Cortex of kidney (tissue), 1 donor: ENCODE results near the gene UCHL1.
"Not testable (repeated sequence)": the region's sequence is repeated elsewhere in the genome, so short reads cannot be mapped to it uniquely, and the experiment has no call there.

Source experiments
- DNase-seq: peaks from one replicate; lab custom pipeline; 2025; lab: John Stamatoyannopoulos, UW

The UCHL1 gene

DNA sequence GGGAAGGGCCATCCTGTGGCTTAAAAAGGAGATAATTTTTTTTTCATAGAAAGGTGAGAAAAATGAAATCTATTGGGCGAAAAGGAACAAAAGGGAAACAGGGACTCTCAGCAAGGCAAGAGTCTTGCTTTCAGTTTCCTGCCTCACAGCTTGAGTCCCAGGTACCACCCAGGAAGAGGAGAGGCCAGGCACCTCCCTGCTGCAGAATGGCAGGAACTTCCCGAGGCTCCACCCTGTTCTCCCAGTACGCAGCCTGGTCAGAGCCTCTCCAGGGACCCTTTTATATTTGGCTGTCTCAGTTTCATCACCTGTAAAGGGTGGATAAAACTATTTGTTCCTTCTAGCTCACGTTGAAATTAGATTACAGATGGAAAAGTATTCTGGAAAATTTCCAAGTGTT is 33.8 kb downstream of the UCHL1 start:
- DNase-seq, result no peak

DNA sequence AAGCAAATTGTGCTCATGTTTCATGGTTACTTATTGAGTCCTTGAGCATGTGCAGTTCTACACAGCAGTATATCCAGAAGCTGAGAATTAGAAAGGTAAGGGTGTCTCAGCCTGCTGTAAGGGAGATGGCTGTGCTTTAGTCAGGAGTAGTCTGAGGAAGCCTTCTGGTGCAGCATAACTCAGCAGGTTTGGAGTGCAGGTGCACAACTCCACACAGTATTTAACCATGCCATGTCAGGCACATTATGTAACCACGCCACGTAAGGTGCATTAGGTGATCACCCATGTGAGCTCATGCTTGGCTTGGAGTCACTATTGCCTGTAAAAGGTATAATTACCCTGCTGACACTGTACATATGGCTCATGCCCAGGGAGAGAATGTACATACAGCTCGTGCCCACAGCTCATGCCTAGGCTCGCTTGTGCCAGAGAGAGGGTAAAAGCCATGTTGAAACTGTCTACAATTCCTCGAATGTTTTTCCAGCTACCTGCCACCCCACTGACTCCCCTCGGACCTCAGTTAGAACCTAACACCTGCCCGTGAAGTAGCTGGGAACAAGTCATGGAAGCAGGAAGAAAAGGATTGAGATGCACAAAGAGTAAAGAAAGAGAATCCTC is 37.8 kb downstream of the UCHL1 start:
- DNase-seq, result no peak

- no peak for DNase-seq
These were observed 40.3 kb downstream of the UCHL1 start for GRCh38 chr4:41296995-41297394.

- no peak for DNase-seq
These were observed 41.1 kb downstream of the UCHL1 start for GRCh38 chr4:41297832-41298231.

DNA sequence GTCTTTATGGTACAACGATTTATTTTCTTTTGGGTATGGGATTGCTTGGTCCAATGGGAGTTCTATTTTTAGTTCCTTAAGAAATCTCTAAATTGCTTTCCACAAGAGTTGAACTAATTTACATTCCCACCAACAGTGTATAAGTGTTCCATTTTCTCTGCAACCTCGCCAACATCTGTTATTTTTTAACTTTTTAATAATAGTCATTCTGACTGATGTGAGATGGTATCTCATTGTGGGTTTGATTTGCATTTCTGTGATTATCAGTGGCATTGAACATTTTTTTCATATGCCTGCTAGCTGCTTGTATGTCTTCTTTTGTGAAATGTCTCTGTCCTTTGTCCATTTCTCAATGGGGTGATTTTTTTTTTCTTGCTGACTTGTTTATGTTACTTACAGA is 42.8 kb downstream of the UCHL1 start:
- DNase-seq, result no peak

DNA sequence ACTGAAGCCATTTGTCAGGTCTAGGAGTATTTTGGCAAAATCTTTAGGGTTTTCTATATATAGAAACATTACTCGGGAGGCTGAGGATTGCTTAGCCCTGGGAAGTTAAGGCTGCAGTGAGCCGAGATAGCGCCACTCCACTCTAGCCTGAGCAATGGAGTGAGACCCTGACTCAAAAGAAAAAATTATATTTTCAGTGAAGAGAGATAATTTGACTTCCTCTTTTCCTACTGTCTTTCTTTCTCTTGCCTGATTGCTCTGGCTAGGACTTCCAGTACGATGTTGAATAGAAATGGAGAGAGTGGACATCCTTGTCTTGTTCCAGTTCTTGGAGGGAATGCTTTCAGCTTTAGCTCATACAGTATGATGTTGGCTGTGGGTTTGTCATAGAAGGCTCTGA is 44.4 kb downstream of the UCHL1 start:
- no peak for DNase-seq

- no peak for DNase-seq
These were observed 46.8 kb downstream of the UCHL1 start for GRCh38 chr4:41303372-41304118.

DNA sequence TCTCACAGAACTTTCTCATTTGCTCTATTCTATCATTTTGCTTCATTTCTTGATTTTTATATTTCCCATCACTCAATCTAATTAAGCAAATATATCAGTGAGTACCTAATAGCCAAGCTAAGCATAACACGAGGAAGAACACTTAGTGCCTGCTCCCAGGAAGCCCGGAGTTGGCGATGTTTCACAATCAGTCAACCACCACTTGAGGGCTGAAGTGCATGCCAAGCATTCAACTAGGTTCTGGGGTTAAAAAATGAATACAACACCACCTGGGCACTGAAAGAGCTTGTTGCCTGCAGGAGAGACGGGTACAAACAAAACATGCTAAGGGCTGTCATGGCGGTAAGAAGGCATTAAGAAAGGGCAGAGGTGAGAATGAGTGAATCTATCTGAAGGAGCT is 47.5 kb downstream of the UCHL1 start:
- DNase-seq, result no peak

DNA sequence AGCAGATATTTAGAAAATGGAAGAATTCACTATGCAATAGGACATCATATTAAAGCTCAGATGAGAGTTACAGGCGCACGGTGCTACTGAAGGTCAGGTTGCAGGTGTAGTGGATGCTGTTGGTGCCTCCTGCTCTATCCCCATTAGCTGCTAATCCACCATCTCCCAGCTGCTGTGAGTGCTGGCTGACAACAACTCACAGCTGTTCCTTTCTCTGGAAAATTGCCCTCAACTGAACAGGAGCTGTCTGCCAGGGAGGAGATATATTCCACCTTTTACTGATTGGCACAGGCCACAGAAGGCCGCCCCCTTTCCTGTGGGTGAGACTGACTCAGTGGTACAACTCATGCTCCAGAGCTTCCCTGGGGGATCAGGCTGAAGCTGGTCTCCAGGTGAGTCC is 48.7 kb downstream of the UCHL1 start:
- no peak for DNase-seq

DNA sequence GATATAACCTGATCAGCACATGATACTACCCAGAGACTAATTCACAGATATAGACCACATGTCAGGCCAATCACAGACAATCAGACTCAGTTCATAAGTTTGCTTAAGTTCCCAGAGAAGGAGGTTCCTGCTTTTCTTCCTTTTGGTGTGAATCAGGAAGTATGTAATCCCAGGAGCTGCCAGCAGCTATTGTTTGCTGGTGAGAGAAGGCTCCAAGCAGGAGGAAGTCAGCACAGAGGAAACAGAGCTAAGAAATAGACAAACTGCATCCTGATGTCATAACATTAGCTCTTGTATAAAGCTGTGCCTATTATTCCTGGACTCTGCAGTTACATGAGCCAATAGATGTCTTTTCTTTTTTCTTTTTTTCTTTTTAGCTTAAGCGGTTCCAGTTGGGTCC is 50.9 kb downstream of the UCHL1 start:
- no peak for DNase-seq

DNA sequence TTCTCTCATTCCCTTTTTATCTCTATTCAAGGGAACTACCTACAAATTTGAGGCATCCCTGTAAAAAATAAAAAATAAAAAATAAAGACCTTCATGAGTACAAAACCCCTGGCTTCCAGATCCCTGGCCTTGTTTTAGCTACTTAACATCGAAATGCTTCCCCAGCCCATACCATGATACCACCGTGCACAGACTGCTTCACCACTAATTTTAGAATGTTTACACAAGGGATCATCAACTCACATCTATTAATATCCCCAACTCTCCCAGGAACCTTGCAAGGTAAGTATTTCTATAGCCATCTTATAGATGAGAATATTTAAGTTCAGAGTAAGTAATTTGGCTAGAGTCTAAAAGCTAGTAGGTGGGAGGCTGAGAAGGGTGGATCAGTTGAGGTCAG is 51.7 kb downstream of the UCHL1 start:
- no peak for DNase-seq

DNA sequence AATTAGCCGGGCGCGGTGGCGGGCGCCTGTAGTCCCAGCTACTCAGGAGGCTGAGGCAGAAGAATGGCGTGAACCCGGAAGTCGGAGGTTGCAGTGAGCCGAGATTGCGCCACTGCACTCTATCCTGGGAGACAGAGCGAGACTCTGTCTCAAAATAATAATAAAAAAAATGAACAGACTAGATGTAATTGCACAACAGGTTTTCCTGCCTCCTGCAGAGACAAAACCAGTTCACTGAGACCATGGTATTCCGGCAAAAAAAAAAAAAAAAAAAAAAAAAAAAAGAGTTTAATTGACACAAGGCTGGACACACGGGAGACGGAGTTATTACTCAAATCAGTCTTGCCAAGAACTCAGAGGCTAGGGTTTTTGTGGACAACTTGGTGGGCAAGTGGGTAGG is 58.7 kb downstream of the UCHL1 start:
- not testable (repeated sequence) for DNase-seq

- no peak for DNase-seq
These were observed 59.1 kb downstream of the UCHL1 start for GRCh38 chr4:41315862-41316261.
